ENCODE data around the gene DGCR2. TPM values are rescaled to one million over a fixed set of nuclear protein-coding genes. Genes with fewer than 3 reads are reported as not detected.
"Not testable (repeated sequence)": the region's sequence is repeated elsewhere in the genome, so short reads cannot be mapped to it uniquely, and the experiment has no call there.

Gene DGCR2
- total RNA-seq, 1 experiment from 2014 or later, result 18.6 TPM

DNA sequence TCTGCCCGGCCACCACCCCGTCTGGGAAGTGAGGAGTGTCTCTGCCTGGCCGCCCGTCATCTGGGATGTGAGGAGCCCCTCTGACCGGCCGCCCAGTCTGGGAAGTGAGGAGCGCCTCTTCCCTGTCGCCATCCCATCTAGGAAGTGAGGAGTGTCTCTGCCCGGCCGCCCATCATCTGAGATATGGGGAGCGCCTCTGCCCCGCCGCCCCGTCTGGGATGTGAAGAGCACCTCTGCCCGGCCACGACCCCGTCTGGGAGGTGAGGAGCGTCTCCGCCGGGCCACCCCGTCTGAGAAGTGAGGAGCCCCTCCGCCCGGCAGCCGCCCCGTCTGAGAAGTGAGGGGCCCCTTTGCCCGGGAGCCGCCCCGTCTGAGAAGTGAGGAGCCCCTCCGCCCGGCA lies 38.1 kb downstream of the DGCR2 start:
- DNase-seq; H3K9me3 ChIP-seq (ENCODE audit: low read length); H3K9ac ChIP-seq (ENCODE audit: low read length); H4K20me1 ChIP-seq (ENCODE audit: insufficient read depth, low read depth, low read length); H3K4me2 ChIP-seq (ENCODE audit: low read depth, low read length, poor library complexity, severe bottlenecking); H2AFZ ChIP-seq (ENCODE audit: low read length); H3K27ac ChIP-seq (ENCODE audit: low read length); H3K4me3 ChIP-seq (ENCODE audit: low read length); H3K9me2 ChIP-seq (replicated peaks; ENCODE audit: insufficient read depth, low read length); H3K27me3 ChIP-seq (ENCODE audit: low read length); H3K36me3 ChIP-seq (ENCODE audit: insufficient read depth, low read length): not testable (repeated sequence)
- Histone ChIP-seq H3K4me1 (ENCODE audit: low read length) (peaks cover 30% of the 10 kb centered on the region), H3K79me2 (ENCODE audit: low read length) (peaks cover 45% of the 10 kb centered on the region)

DNA sequence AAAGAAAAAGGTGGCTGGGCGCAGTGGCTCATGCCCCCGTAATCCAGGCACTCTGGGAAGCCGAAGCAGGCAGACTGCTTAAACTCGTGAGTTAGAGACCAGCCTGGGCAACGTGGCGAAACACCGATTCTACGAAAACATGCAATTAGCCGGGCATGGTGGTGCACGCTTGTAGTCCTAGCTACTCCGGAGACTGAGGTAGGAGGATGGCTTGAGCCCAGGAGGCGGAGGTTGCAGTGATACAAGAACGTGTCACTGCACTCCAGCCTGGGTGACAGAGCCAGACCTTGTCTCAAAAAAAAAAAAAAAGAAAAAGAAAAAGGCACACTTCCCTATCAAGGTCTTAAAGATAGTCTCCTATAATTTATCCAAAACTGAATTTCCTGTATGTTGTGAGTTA lies 39.4 kb downstream of the DGCR2 start:
- Histone ChIP-seq H2AFZ (ENCODE audit: low read length) (no peak overlapping the region), H3K27ac (ENCODE audit: low read length) (no peak overlapping the region), H3K27me3 (ENCODE audit: low read length) (no peaks in the 10 kb centered on the region), H3K4me3 (ENCODE audit: low read length) (no peak overlapping the region), H3K9me3 (ENCODE audit: low read length) (no peaks in the 10 kb centered on the region), H3K9ac (ENCODE audit: low read length) (no peak overlapping the region), H4K20me1 (ENCODE audit: insufficient read depth, low read depth, low read length) (peaks cover 9% of the 10 kb centered on the region), H3K4me2 (ENCODE audit: low read depth, low read length, poor library complexity, severe bottlenecking) (no peak overlapping the region), H3K79me2 (ENCODE audit: low read length) (peaks cover 53% of the 10 kb centered on the region), H3K9me2 (replicated peaks; ENCODE audit: insufficient read depth, low read length) (no peaks in the 10 kb centered on the region), H3K4me1 (ENCODE audit: low read length) (peaks cover 26% of the 10 kb centered on the region), H3K36me3 (ENCODE audit: insufficient read depth, low read length) (0 out of 2 replicates have a peak, but pooled peaks cover 4% of the 10 kb centered on the region)
- no peak for DNase-seq

DNA sequence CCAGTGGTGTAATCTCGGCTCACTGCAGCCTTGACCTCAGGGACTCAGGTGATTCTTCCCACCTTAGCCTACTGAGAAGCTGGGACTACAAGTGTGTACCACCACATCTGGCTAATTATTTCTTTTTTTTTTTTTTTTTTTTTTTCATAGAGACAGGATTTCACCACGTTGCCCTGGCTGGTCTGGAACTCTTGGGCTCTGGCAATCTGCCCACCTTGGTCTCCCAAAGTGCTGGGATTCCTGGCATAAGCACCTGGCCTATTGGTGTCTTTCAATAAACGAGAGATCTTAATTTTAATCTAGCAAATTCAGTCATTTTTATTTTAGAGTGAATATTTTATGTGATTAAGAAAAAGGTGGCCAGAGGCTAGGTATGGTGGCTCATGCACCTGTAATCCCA lies 40.1 kb downstream of the DGCR2 start:
- peaks cover 50% of the 10 kb centered on the region for H3K79me2 ChIP-seq (ENCODE audit: low read length)
- no peak overlapping the region for H2AFZ ChIP-seq (ENCODE audit: low read length)
- no peak overlapping the region for H3K9ac ChIP-seq (ENCODE audit: low read length)
- H3K4me2 ChIP-seq (ENCODE audit: low read depth, low read length, poor library complexity, severe bottlenecking), result no peak overlapping the region
- peaks cover 8% of the 10 kb centered on the region for H4K20me1 ChIP-seq (ENCODE audit: insufficient read depth, low read depth, low read length)
- H3K27ac ChIP-seq (ENCODE audit: low read length), result no peak overlapping the region
- H3K27me3 ChIP-seq (ENCODE audit: low read length), result no peaks in the 10 kb centered on the region
- H3K4me3 ChIP-seq (ENCODE audit: low read length), result no peak overlapping the region
- H3K36me3 ChIP-seq (ENCODE audit: insufficient read depth, low read length), result 0 out of 2 replicates have a peak, but pooled peaks cover 4% of the 10 kb centered on the region
- no peaks in the 10 kb centered on the region for H3K9me2 ChIP-seq (replicated peaks; ENCODE audit: insufficient read depth, low read length)
- H3K9me3 ChIP-seq (ENCODE audit: low read length), result no peaks in the 10 kb centered on the region
- H3K4me1 ChIP-seq (ENCODE audit: low read length), result peaks cover 23% of the 10 kb centered on the region
- DNase-seq, result no peak

DNA sequence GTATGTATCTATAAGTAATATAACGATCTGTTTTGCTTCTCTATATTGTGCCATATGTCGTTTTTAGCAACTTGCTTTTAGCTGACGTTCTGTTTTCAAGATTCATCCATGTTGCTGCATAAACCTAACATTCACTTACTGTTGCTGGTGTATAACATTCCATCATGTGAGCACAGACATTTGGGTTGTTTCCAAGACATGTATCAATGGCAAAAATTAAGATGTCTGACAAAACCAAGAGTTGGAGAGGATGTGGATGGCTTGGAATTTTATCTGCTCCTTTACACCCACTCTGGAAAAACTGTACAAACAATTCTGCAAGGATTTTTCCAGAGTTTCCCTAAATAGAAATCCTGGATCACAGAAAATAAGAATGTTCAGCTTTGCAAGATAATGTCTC lies 40.9 kb downstream of the DGCR2 start:
- no peaks in the 10 kb centered on the region for H3K27me3 ChIP-seq (ENCODE audit: low read length)
- no peak overlapping the region for H3K4me3 ChIP-seq (ENCODE audit: low read length)
- no peak overlapping the region for H3K4me2 ChIP-seq (ENCODE audit: low read depth, low read length, poor library complexity, severe bottlenecking)
- no peak overlapping the region for H3K9ac ChIP-seq (ENCODE audit: low read length)
- no peak overlapping the region for H3K27ac ChIP-seq (ENCODE audit: low read length)
- H3K79me2 ChIP-seq (ENCODE audit: low read length), result peaks cover 43% of the 10 kb centered on the region
- H4K20me1 ChIP-seq (ENCODE audit: insufficient read depth, low read depth, low read length), result peaks cover 6% of the 10 kb centered on the region; the same call in 1 of the 2 replicates
- H3K4me1 ChIP-seq (ENCODE audit: low read length), result peaks cover 16% of the 10 kb centered on the region
- no peak overlapping the region for H2AFZ ChIP-seq (ENCODE audit: low read length)
- H3K36me3 ChIP-seq (ENCODE audit: insufficient read depth, low read length), result 0 out of 2 replicates have a peak, but pooled peaks cover 4% of the 10 kb centered on the region
- no peak for DNase-seq
- no peaks in the 10 kb centered on the region for H3K9me2 ChIP-seq (replicated peaks; ENCODE audit: insufficient read depth, low read length)
- H3K9me3 ChIP-seq (ENCODE audit: low read length), result no peaks in the 10 kb centered on the region

DNA sequence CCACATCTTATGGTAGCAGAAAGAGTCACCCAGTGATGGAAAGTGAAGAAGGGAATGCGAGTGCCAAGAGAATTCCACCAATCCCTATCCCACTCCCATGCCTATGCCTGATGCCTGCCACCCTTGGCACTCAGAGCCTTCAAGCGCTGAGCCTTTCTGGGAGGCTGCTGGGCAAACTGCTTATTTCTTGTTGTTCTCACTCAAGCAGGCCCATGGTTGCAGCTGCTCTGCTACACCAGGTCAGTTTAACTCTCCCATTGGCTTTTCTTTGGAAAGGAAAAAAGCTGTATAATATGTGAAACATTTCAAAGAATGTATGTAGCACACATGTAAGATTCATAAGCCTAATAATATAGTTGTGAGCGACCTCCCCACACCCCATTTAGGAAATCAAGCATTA lies 41.4 kb downstream of the DGCR2 start:
- no peak overlapping the region for H3K27ac ChIP-seq (ENCODE audit: low read length)
- no peaks in the 10 kb centered on the region for H3K27me3 ChIP-seq (ENCODE audit: low read length)
- H3K4me1 ChIP-seq (ENCODE audit: low read length), result peaks cover 11% of the 10 kb centered on the region
- H3K9ac ChIP-seq (ENCODE audit: low read length), result no peak overlapping the region
- no peaks in the 10 kb centered on the region for H3K9me2 ChIP-seq (replicated peaks; ENCODE audit: insufficient read depth, low read length)
- H3K4me2 ChIP-seq (ENCODE audit: low read depth, low read length, poor library complexity, severe bottlenecking), result no peak overlapping the region
- H3K79me2 ChIP-seq (ENCODE audit: low read length), result peaks cover 43% of the 10 kb centered on the region
- H4K20me1 ChIP-seq (ENCODE audit: insufficient read depth, low read depth, low read length), result peaks cover 6% of the 10 kb centered on the region; the same call in 1 of the 2 replicates
- no peak for DNase-seq
- no peaks in the 10 kb centered on the region for H3K9me3 ChIP-seq (ENCODE audit: low read length)
- no peak overlapping the region for H2AFZ ChIP-seq (ENCODE audit: low read length)
- H3K36me3 ChIP-seq (ENCODE audit: insufficient read depth, low read length), result 0 out of 2 replicates have a peak, but pooled peaks cover 4% of the 10 kb centered on the region
- no peak overlapping the region for H3K4me3 ChIP-seq (ENCODE audit: low read length)

DNA sequence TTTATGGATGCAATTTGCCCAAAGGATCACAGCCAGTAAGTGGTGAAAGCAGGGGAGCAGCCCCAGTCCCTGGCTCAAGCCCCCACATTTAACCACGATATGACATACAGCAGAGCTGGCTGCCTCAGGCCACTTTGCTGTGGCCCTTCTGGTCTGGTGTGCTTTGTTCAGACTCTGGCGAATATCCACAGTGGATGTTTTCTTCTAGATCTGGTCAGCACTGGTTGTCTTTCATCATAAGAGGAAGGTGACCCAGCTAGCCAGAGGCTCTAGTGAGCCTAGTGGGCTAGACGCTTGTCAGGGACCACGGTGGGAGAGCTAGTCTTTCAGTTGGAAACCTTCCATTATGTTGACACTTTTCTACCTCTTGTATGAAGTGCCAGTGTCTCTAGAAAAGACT lies 42.5 kb downstream of the DGCR2 start:
- Histone ChIP-seq H3K9ac (ENCODE audit: low read length) (no peak overlapping the region), H4K20me1 (ENCODE audit: insufficient read depth, low read depth, low read length) (no peaks in the 10 kb centered on the region), H3K4me1 (ENCODE audit: low read length) (no peaks in the 10 kb centered on the region), H3K9me3 (ENCODE audit: low read length) (no peaks in the 10 kb centered on the region), H2AFZ (ENCODE audit: low read length) (no peak overlapping the region), H3K79me2 (ENCODE audit: low read length) (peaks cover 46% of the 10 kb centered on the region), H3K27me3 (ENCODE audit: low read length) (no peaks in the 10 kb centered on the region), H3K36me3 (ENCODE audit: insufficient read depth, low read length) (0 out of 2 replicates have a peak, but pooled peaks cover 4% of the 10 kb centered on the region), H3K9me2 (replicated peaks; ENCODE audit: insufficient read depth, low read length) (no peaks in the 10 kb centered on the region), H3K4me3 (ENCODE audit: low read length) (no peak overlapping the region), H3K27ac (ENCODE audit: low read length) (no peak overlapping the region), H3K4me2 (ENCODE audit: low read depth, low read length, poor library complexity, severe bottlenecking) (no peak overlapping the region)
- no peak for DNase-seq

DNA sequence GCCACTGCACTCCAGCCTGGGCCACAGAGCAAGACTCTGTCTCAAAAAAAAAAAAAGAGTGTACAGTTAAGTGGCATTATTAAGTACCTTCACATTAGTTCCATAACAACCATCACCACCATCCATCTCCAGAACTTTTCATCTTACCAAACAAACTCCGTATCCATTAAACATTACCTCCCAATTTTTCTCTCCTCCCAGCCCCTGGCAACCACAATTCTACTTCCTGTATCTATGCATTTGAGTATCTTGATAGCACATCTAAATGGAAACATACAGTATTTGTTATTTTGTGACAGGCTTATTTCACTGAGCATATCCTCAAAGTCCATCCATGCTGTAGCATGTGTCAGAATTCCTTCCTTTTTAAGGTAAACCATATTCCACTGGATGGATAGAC lies 46.8 kb downstream of the DGCR2 start:
- Histone ChIP-seq H3K4me3 (ENCODE audit: low read length) (no peak overlapping the region), H3K9me2 (replicated peaks; ENCODE audit: insufficient read depth, low read length) (no peaks in the 10 kb centered on the region), H2AFZ (ENCODE audit: low read length) (no peak overlapping the region), H3K4me1 (ENCODE audit: low read length) (no peaks in the 10 kb centered on the region), H3K27me3 (ENCODE audit: low read length) (no peaks in the 10 kb centered on the region), H3K36me3 (ENCODE audit: insufficient read depth, low read length) (no peaks in the 10 kb centered on the region; the same call in 1 of the 2 replicates), H3K9ac (ENCODE audit: low read length) (no peak overlapping the region), H3K4me2 (ENCODE audit: low read depth, low read length, poor library complexity, severe bottlenecking) (no peak overlapping the region), H4K20me1 (ENCODE audit: insufficient read depth, low read depth, low read length) (no peaks in the 10 kb centered on the region), H3K79me2 (ENCODE audit: low read length) (peaks cover 51% of the 10 kb centered on the region), H3K9me3 (ENCODE audit: low read length) (no peaks in the 10 kb centered on the region), H3K27ac (ENCODE audit: low read length) (no peak overlapping the region)
- DNase-seq, result no peak

DNA sequence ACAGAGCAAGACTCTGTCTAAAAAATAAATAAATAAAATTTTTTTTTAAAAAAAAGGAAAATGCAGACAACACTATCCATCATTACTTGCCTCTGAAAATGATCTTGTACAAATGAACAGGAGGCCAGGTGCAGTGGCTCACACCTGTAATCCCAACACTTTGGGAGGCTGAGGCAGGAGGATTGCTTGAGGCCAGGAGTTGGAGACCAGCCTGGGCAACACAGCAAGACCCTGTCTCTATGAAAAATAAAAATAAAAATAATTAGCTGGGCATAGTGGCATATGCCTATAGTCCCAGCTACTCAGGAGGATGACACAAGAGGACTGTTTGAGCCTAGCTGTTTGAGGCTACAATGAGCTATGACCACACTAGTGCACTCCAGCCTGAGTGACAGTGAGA lies 49.4 kb downstream of the DGCR2 start:
- not testable (repeated sequence) for H3K27ac ChIP-seq (ENCODE audit: low read length); H3K9ac ChIP-seq (ENCODE audit: low read length); H3K9me3 ChIP-seq (ENCODE audit: low read length); H2AFZ ChIP-seq (ENCODE audit: low read length); H3K4me2 ChIP-seq (ENCODE audit: low read depth, low read length, poor library complexity, severe bottlenecking); H3K27me3 ChIP-seq (ENCODE audit: low read length); H3K36me3 ChIP-seq (ENCODE audit: insufficient read depth, low read length); H4K20me1 ChIP-seq (ENCODE audit: insufficient read depth, low read depth, low read length); H3K9me2 ChIP-seq (replicated peaks; ENCODE audit: insufficient read depth, low read length); H3K4me3 ChIP-seq (ENCODE audit: low read length); DNase-seq
- peaks cover 16% of the 10 kb centered on the region for H3K4me1 ChIP-seq (ENCODE audit: low read length)
- peaks cover 50% of the 10 kb centered on the region for H3K79me2 ChIP-seq (ENCODE audit: low read length)

Data from Karpas-422 (cell line).